GM19025 (cell line): ENCODE data around the gene KDM5B.
"Not testable (repeated sequence)": the region's sequence is repeated elsewhere in the genome, so short reads cannot be mapped to it uniquely, and the experiment has no call there.

ENCODE experiments used
- ATAC-seq: cut with Tn5 transposase; IDR thresholded peaks from one replicate; pipeline ENCODE4 v1.9.1; 2021; ENCODE audit warnings: mild to moderate bottlenecking, low read depth, moderate library complexity; ENCODE audit not compliant: unreplicated experiment

KDM5B gene

GRCh38 chr1:202807926-202808757, at the start of gene KDM5B:
TSS of gene KDM5B (minus strand) at chr1:202808421. CDS start at chr1:202808305, 116 bp downstream.
- no peak for ATAC-seq

DNA sequence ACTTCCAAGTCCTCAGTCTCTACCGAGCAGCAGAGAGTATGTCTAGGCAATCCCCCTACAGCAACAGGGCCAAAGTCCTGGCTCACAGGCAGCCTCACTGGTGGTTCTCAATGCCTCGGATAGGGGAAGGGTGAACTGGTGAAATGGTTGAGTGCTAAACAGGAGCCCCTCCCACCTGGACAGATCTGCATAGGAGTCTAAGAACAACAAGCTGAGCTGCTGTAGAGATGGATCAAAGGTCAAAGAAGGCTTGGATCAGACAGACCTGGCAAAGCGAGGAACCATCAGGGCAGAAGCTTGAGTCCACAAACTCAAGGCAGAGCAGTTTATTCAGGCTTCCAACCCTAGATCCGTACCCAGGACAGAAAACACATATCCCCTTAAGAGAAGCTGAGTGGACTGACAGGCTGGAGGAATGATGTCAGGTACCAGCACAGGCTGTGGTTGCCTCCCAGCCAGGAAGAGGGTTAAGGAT, 49.0 kb upstream of the KDM5B start:
- ATAC-seq = no peak

GRCh38 chr1:202856014-202856413, 47.8 kb upstream of the KDM5B start:
- ATAC-seq = no peak

DNA sequence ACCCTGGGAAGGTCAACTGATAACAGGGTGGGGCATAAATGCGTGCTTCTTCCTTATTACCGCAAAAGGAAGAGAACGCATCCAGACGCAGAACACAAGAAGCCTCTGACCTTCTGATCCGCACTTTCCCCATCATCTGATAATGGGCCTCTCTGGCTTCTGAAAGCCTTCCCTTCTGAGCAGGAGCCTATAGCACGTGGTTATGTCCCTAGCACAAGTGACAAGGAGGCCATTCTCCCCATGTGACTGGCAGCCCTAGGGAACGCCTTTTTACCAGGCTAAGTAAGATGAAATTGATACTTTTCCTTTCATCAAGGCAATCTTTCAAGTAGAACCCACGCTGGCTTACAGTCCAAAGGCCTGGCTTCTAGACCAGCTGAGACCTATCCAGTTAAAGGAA, 46.6 kb upstream of the KDM5B start:
- ATAC-seq = no peak

- ATAC-seq = no peak
These were observed 44.1 kb upstream of the KDM5B start for GRCh38 chr1:202852163-202852904.

DNA sequence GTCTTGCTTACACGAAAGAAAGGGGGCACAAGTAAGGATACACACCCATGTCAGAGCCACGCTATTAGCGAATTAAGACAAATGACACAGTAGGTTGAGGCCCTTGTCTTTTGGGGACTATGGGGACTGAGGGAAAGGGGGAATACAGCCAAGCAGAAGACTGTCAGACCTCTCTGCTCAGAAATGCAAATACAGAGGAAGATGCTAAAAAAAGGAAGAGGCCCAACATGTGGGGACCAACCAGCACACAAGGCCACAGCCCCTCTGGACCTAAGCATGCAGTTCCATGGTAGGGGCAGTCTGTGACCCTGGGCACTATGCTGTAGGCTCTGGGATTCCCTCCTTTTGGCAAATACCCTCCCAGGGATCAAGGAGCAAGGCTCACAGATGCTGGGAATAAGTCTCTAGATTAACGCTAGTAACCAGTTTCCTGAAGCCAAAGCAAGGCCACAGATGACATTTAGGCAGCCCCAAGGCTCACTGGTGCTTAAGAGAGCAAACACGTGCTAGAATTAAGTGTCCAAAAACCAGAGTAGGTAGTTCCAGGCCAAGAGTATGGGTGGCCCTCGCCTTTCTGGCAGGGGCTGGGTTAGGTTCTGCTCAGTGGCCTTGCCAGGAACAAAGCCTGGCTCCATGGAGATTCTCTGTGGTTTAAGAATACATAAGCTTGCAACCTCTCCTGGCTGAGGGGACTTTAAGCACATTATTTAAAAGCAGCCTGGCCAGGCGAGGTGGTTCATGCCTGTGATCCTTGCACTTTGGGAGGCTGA, 42.6 kb upstream of the KDM5B start:
- ATAC-seq = no peak

GRCh38 chr1:202848191-202848542, 39.9 kb upstream of the KDM5B start:
- no peak for ATAC-seq

DNA sequence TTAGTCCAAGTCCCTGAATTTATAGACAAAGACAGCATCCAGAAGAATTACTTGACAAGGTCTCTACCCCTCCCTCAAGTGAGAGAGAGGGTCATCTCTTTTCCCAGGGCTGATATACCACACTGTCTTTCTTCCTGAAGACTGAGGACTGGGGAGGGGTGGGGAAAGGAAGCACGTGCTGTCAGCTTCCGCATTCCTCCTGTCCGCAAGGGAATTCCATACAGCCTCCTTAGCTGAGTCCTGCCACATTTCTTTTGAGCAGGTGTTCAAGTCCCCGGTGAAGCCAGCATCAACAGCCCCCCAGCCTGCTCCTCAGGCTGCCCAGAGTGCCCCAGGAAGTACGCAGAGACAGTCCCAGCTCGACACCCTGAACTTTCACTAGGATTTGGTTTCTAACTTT, 36.7 kb upstream of the KDM5B start:
- no peak for ATAC-seq

GRCh38 chr1:202844259-202844658, 36.0 kb upstream of the KDM5B start:
- no peak for ATAC-seq

GRCh38 chr1:202843081-202843480, 34.9 kb upstream of the KDM5B start:
- no peak for ATAC-seq

DNA sequence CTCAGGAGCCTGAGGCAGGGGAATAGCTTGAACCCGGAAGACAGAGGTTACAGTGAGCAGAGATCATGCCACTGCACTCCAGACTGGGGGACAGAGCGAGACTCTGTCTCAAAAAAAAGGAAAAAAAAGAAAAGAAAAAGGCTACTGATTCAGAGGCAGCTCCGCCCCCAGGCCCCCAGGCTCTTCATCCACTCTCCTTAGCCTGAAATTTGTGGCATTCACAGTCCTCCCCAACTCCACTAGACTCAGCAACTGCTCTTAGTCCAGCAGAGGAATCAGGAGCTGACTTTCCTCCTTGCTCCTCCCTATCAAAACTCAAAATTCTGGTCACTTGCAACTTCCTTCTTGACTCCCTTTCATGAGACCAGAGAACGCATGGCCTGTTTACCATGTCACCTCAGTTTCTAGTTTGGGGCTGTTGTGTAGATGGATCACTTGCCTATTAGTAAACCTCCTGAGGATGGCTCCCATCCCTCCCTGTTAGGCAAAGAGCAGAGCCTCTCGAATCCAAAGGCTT, 29.6 kb upstream of the KDM5B start:
- no peak for ATAC-seq

GRCh38 chr1:202836623-202837403, 28.6 kb upstream of the KDM5B start:
- no peak for ATAC-seq

GRCh38 chr1:202835548-202836072, 27.4 kb upstream of the KDM5B start:
- ATAC-seq = no peak

DNA sequence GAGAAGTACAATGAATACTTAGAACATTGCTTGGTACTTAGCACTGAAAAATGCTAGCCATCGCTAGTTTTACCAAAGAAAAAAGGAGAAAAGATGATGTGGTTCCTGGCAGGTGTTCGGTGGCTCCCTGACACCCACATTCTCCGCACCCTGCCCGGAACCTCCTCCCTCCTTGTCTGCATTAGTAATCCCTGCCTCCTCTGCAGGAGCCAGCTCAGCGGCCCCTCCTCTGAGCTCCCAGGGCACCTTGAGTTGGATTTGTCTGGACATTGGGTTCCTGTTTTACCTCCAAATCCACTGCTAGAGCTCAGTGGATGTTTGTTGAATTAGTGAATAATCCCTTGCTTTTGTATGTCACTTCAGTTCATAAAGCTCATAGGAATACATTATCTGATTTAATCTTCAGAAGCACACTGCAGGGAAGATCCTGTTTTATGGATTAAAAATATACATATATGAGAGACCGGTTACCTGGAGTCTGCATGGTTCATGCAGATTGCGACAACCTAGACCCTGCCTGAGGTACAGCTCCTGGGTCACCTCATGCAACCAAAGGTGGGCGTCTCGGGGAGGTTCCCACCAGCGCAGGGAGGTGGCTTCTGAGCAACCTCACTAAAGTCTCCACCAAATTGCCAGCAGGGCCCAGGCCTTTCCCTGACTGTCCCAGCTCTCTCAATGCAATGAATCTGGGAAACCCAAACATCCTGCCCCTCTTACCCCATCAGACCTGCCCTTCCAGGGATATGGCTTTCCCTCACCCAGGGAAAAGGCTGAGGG, 26.7 kb upstream of the KDM5B start:
- no peak for ATAC-seq

DNA sequence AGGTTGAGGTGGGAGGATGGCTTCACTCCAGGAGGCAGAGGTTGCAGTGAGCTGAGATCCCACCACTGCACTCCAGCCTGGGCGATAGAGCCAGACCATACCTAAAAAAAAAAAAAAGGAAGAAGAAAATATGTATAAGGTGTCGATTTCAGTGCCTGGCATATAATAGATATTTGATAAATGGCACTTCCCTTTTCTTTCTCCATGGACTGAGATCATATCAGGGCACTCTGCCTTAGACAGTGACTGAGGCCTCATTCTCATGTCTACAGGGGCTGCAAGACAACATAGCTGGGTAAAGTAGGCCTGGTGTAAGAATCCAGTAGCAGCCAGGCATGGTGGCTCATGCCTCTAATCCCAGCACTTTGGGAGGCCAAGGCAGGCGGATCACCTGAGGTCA, 23.7 kb upstream of the KDM5B start:
- ATAC-seq = no peak

GRCh38 chr1:202829223-202829622, 21.0 kb upstream of the KDM5B start:
- ATAC-seq = not testable (repeated sequence)

DNA sequence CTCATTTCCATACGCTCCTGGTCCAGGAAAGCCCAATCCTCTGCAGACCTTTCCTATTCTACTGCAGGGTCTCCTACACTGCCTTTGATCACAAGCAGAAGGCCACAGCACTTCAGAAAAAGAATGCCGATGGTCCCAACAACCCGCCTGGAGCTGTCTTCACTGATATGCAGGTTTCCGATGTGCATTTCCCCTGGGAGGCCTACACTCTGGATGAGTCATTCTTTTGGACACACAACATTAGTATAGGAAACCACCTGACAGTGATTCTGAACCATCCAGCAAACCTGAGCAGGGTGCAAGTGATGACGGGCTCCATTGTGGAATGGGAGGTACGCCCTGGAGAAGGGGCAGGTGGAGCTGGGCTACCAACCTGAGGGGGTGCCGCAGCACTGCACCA, 17.5 kb upstream of the KDM5B start:
- ATAC-seq = no peak

- no peak for ATAC-seq
These were observed 13.2 kb upstream of the KDM5B start for GRCh38 chr1:202821467-202821866.

DNA sequence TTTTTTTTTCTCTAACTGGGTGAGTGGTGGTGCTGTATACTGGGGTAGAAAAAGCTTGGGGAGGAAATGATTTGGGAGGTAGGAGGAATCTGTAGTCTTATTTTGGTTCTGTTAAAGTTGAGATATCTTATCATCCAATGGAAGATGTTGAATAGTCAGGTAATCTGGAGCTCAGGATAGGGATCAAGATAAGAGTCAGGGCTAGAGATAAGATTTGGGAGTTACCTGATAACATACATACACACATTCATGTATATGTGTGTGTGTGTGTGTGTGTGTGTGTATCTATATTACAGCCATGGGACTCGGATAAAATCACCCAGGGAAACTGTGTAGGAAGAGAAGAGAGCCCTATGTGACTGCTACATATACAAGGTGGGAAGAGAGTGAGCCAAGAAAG, 10.6 kb upstream of the KDM5B start:
- ATAC-seq = no peak
